C4-2B (cell line): ENCODE data around the gene FGF21.

Experiments used
- CTCF ChIP-seq: fragments of 450-650 bp; conservative IDR thresholded peaks from 2 replicates; pipeline ENCODE4 v1.5.1; 2017; ENCODE audit warnings: mild to moderate bottlenecking
- ZFX ChIP-seq: fragments of 450-650 bp; IDR thresholded peaks from 2 replicates; pipeline ENCODE4 v1.6.1; 2017

- no peak for TF ChIP-seq CTCF
- TF ChIP-seq ZFX, result no peak
Observed at GRCh38 chr19:48750771-48751504, 4.4 kb upstream of the FGF21 start.
